ENCODE results near the gene ABCG2.

DNA sequence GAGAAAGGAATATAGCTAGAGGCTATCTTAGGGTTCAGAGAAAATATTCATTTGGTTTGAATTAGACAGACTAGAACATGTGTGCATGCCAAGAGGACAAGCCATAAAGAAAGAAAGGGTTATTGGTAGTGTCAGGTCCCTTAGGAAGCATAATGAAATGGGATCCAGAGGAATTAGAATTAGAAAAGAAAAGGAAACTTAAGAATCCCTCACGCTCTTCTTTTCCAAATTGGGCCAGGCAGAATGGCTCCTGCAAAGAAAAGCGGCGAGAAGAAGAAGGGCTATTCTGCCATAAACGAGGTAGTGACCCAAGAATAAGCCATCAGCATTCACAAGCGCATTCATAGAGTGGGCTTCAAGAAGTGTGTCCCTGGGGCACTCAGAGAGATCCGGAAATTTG lies 4.9 kb upstream of the ABCG2 start:
- TF ChIP-seq, protein P1, sequence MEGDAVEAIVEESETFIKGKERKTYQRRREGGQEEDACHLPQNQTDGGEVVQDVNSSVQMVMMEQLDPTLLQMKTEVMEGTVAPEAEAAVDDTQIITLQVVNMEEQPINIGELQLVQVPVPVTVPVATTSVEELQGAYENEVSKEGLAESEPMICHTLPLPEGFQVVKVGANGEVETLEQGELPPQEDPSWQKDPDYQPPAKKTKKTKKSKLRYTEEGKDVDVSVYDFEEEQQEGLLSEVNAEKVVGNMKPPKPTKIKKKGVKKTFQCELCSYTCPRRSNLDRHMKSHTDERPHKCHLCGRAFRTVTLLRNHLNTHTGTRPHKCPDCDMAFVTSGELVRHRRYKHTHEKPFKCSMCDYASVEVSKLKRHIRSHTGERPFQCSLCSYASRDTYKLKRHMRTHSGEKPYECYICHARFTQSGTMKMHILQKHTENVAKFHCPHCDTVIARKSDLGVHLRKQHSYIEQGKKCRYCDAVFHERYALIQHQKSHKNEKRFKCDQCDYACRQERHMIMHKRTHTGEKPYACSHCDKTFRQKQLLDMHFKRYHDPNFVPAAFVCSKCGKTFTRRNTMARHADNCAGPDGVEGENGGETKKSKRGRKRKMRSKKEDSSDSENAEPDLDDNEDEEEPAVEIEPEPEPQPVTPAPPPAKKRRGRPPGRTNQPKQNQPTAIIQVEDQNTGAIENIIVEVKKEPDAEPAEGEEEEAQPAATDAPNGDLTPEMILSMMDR (conservative IDR thresholded peaks at IDR 0.05; ENCODE audit: low read length): no peak
- no peak for TF ChIP-seq EZH2phosphoT487 (IDR thresholded peaks at IDR 0.05; ENCODE audit: borderline replicate concordance)

Data from Loucy (cell line).